Calu3 (cell line): ENCODE data around the gene FGG. TPM values are rescaled to one million over a fixed set of nuclear protein-coding genes. Genes with fewer than 3 reads are reported as not detected.
"Not testable (repeated sequence)": the region's sequence is repeated elsewhere in the genome, so short reads cannot be mapped to it uniquely, and the experiment has no call there.

ENCODE experiments used
- BruUV-seq: library from RNA; stranded (reverse); fragments of 400-500 nt; replicated peaks from 2 replicates; lab custom pipeline; 2021; lab: Mats Ljungman, UMichigan
- CTCF ChIA-PET: fragments of 300-600 bp; sonication (Branson Sonifier 250); formaldehyde crosslinking; loops from one replicate; lab custom pipeline; 2022; ENCODE audit warnings: antibody characterized with exemption; lab: Charles Lee
- DNase-seq: peaks from one replicate; pipeline ENCODE4 v3.0.0; 2022
- H3K27ac Mint-ChIP-seq: one replicate; pipeline ENCODE4 v1.8.0; 2022; ENCODE audit warnings: mixed read lengths; ENCODE audit not compliant: unreplicated experiment
- H3K27me3 Mint-ChIP-seq: one replicate; pipeline ENCODE4 v1.8.0; 2022; ENCODE audit warnings: mixed read lengths; ENCODE audit not compliant: unreplicated experiment
- H3K36me3 Mint-ChIP-seq: one replicate; pipeline ENCODE4 v1.8.0; 2022; ENCODE audit warnings: mild to moderate bottlenecking, moderate library complexity, mixed read lengths; ENCODE audit not compliant: insufficient read depth, unreplicated experiment
- H3K4me1 Mint-ChIP-seq: one replicate; pipeline ENCODE4 v1.8.0; 2022; ENCODE audit warnings: mild to moderate bottlenecking, low read depth, mixed read lengths; ENCODE audit not compliant: unreplicated experiment
- H3K4me3 Mint-ChIP-seq: one replicate; pipeline ENCODE4 v1.8.0; 2022; ENCODE audit warnings: mild to moderate bottlenecking, low read depth, moderate library complexity, mixed read lengths; ENCODE audit not compliant: unreplicated experiment
- H3K9me3 Mint-ChIP-seq: one replicate; pipeline ENCODE4 v1.8.0; 2022; ENCODE audit warnings: low read depth, mixed read lengths; ENCODE audit not compliant: unreplicated experiment
- intact Hi-C: fragments of 100-400 bp; cut with micrococcal nuclease; formaldehyde crosslinking; loops from one replicate; pipeline ENCODE4 v1.10.0; 2022; ENCODE audit not compliant: unreplicated experiment
- total RNA-seq: library from RNA; stranded (reverse); gene quantifications from 2 replicates; pipeline ENCODE4 v1.2.3, GENCODE V29; 2022
- TF ChIP-seq, protein P1 (sequence below): fragments of 200-600 bp; IDR thresholded peaks from one replicate; pipeline ENCODE4 v1.8.0; 2022; ENCODE audit warnings: antibody characterized with exemption; ENCODE audit not compliant: unreplicated experiment

FGG gene
- total RNA-seq, 1 experiment from 2014 or later: 0.24 TPM

DNA sequence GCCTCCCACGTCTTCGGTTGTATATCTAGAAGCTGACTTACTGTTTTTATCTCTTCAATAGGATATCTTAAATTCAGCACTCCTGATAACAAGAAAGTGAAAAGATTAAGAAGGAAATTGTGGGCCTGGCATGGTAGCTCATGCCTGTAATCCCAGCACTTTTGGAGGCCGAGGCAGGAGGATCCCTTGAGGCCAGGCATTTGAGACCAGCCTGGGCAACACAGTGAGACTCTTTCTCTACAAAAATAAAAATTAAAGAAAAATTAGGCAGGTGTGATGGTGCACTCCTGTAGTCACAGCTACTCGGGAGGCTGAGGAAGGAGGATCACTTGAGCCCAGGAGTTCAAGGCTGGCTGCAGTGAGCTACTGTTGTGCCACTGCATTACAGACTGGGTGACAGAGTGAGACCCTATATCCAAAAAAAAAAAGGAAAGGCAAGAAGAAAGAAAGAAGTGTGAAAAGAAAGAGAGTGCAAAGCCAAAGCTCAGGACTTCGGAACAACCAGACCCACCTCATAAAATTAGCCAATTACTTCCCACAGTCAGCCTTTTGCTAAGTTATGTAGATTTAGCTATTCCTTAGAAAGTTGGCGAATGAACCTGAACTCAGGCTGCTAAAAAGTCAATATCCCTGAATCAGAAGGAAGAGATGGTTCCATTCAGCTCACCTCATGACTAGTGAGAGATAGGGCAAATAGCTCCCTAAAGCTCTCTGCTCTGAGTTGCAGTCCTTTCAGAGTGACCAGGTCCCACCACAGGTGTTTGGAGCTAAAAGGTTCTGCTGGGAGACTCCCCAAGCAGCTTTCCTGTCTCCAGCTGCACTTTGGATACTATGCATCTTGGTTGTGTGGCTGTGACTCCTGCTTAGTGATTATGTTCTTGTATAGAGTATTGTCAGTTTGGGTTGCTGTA, 9.2 kb downstream of the FGG start:
- BruUV-seq: no TSS peak
- CTCF ChIA-PET: no interaction called here
- no peak overlapping the region for H3K4me3 Mint-ChIP-seq
- intact Hi-C loops: no loop called here
- H3K27ac Mint-ChIP-seq: no peak overlapping the region
- TF ChIP-seq, protein P1, sequence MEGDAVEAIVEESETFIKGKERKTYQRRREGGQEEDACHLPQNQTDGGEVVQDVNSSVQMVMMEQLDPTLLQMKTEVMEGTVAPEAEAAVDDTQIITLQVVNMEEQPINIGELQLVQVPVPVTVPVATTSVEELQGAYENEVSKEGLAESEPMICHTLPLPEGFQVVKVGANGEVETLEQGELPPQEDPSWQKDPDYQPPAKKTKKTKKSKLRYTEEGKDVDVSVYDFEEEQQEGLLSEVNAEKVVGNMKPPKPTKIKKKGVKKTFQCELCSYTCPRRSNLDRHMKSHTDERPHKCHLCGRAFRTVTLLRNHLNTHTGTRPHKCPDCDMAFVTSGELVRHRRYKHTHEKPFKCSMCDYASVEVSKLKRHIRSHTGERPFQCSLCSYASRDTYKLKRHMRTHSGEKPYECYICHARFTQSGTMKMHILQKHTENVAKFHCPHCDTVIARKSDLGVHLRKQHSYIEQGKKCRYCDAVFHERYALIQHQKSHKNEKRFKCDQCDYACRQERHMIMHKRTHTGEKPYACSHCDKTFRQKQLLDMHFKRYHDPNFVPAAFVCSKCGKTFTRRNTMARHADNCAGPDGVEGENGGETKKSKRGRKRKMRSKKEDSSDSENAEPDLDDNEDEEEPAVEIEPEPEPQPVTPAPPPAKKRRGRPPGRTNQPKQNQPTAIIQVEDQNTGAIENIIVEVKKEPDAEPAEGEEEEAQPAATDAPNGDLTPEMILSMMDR: no peak
- H3K27me3 Mint-ChIP-seq: no peaks in the 10 kb centered on the region
- no peaks in the 10 kb centered on the region for H3K9me3 Mint-ChIP-seq
- H3K36me3 Mint-ChIP-seq: no peaks in the 10 kb centered on the region
- no peak for DNase-seq
- H3K4me1 Mint-ChIP-seq: peaks cover 19% of the 10 kb centered on the region

DNA sequence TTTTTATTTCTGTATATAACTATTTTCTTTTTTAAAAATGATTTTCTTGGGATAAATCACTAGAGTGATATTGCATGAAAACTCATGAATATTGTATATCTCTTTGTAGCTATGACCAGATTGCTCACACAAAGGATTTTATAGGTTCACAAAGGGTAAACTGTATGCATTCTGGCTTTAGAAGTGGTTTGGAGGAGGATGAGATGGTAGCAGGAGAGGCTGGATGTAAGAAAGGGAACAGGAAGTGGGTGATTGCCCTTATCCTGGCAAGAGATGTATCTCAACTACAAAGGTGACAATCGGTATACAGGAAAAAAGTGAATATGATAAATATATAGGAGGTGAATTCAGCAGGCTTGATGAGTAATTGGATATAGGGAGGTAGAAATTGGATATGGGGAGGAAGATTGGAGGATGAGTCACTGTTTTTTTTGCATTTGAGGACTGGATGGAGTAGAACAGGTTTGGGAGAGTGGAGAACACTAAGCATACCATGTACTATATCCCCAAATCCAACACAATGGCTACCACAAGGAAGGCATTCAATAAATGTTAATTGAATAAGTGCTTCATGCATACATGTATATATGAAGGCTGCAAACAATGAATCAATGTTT, 9.9 kb downstream of the FGG start:
- Mint-ChIP-seq H3K36me3 (no peaks in the 10 kb centered on the region), H3K9me3 (no peaks in the 10 kb centered on the region), H3K27me3 (no peaks in the 10 kb centered on the region), H3K4me1 (peaks cover 19% of the 10 kb centered on the region), H3K4me3 (no peak overlapping the region), H3K27ac (no peak overlapping the region)
- TF ChIP-seq, protein P1: no peak
- no peak for DNase-seq
- intact Hi-C loops: no loop called here
- BruUV-seq: no TSS peak
- CTCF ChIA-PET: no interaction called here

DNA sequence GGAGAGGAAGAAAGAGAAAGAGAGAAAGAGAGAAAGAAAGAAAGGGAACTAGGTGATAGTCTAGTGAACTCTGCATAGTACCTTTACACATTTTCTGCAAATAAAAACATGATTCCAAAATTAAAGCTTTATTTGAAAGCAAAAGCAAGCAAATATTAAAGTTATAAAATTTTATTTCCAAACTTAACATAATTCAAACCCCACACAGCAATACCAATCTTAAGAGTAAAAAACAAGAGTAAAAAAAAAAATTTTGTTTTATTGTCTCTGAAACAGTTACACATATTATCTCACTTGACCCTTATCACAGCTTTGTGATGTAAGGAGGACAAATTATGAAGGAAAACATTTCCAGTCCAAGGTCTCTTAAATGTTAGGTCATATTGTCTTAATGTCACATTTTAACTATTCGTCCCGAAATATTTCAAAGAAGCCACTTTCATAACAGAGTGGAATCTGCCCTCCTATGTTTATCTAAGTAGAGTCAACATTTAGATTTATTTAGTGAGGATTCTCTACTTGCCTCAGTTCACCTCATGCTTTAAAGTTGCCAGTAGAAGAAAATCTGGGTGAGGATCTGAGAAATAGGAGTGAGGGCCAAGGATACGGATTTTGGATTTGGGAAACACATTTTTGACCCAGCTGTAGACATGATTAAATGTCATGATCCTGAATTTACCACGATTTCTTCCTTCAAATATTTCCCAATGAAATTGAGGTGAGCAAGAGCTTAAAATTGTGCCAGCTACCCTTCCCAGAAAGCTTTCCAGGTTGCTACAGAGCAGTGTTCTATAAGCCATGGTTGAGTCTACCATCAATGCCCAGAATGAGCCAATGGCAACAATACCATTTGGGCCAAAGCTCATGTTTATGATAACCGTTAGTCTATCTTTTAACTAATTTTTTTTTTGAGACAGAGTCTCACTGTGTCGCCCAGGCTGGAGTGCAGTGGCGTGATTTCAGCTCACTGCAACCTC, 14.4 kb downstream of the FGG start:
- TF ChIP-seq, protein P1: no peak
- Mint-ChIP-seq H3K4me3 (no peak overlapping the region), H3K27ac (no peak overlapping the region), H3K27me3 (no peaks in the 10 kb centered on the region), H3K36me3 (no peaks in the 10 kb centered on the region), H3K9me3 (no peaks in the 10 kb centered on the region), H3K4me1 (peaks cover 11% of the 10 kb centered on the region)
- no TSS peak for BruUV-seq
- intact Hi-C loops: loop anchor here (5.0 kb wide), 1 partner anchor 36 kb away; the partner anchor contains the start of gene FGB
- CTCF ChIA-PET: no interaction called here
- DNase-seq: no peak

DNA sequence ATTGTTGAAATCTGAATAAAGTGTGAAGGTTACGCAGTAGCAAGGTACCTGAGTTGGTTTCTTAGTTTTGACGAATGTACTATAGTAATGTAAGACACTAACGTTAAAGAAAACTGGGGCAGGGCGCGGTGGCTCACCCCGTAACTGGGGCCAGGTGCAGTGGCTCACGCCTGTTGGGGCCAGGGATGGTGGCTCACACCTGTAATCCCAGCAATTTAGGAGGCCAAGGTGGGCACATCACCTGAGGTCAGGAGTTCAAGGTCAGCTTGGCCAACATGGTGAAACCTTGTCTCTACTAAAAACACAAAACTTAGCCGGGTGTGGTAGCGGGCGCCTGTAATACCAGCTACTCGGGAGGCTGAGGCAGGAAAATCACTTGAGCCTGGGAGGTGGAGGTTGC, 15.2 kb downstream of the FGG start:
- intact Hi-C loops: loop anchor here (5.0 kb wide), 1 partner anchor 35 kb away; the partner anchor contains the start of gene FGB
- CTCF ChIA-PET, H3K27ac Mint-ChIP-seq, BruUV-seq, H3K36me3 Mint-ChIP-seq, H3K27me3 Mint-ChIP-seq, DNase-seq, H3K4me3 Mint-ChIP-seq, H3K9me3 Mint-ChIP-seq, H3K4me1 Mint-ChIP-seq: not testable (repeated sequence)
